Measurements from ENCODE around the gene SPAG16.

DNA sequence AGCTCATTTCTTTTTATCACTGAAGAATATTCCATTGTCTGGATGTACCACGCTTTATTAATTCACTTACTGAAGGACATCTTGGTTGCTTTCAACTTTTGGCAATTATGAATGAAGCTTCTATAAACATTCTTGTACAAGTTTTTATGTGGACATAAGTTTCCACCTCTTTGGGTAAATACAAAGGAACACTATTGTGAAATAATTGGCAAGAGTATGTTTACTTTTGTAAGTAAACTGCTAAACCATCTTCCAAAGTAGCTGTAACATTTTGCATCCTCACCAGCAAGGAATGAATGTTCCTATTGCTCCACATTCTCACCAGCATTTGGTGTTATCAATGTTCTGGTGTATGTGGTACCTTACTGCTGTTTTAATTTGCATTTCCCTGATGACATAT lies 1110.8 kb downstream of the SPAG16 start:
- TF ChIP-seq, protein P1, sequence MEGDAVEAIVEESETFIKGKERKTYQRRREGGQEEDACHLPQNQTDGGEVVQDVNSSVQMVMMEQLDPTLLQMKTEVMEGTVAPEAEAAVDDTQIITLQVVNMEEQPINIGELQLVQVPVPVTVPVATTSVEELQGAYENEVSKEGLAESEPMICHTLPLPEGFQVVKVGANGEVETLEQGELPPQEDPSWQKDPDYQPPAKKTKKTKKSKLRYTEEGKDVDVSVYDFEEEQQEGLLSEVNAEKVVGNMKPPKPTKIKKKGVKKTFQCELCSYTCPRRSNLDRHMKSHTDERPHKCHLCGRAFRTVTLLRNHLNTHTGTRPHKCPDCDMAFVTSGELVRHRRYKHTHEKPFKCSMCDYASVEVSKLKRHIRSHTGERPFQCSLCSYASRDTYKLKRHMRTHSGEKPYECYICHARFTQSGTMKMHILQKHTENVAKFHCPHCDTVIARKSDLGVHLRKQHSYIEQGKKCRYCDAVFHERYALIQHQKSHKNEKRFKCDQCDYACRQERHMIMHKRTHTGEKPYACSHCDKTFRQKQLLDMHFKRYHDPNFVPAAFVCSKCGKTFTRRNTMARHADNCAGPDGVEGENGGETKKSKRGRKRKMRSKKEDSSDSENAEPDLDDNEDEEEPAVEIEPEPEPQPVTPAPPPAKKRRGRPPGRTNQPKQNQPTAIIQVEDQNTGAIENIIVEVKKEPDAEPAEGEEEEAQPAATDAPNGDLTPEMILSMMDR (IDR thresholded peaks at IDR 0.05 in 8 of 11, conservative IDR thresholded peaks at IDR 0.05 in 3 of 11): no peak
- TF ChIP-seq POLR2AphosphoS5 (IDR thresholded peaks at IDR 0.05) (no peak), POLR2A (IDR thresholded peaks at IDR 0.05) (no peak)

All from spleen (tissue), 7 donors.